Measurements from ENCODE around the gene APIP.

- TF ChIP-seq ZNF629 (tag by site-specific recombination; IDR thresholded peaks at IDR 0.05) (no peak), PBX3 (CRISPR knock-in tag; IDR thresholded peaks at IDR 0.05) (no peak), ZBTB6 (tag by site-specific recombination; IDR thresholded peaks at IDR 0.05) (no peak), ZNF155 (tag by site-specific recombination; IDR thresholded peaks at IDR 0.05) (no peak), ZNF366 (tag by site-specific recombination; conservative IDR thresholded peaks at IDR 0.05) (no peak), CTCF (tag by site-specific recombination; IDR thresholded peaks at IDR 0.05) (no peak), REST (tag by site-specific recombination; IDR thresholded peaks at IDR 0.05) (no peak), ATF2 (tag by site-specific recombination; IDR thresholded peaks at IDR 0.05; ENCODE audit: low read depth) (no peak)
Measured at GRCh38 chr11:34855021-34855753, 61.0 kb downstream of the APIP start.
